ENCODE data around the gene NME9.

NME9 gene

DNA sequence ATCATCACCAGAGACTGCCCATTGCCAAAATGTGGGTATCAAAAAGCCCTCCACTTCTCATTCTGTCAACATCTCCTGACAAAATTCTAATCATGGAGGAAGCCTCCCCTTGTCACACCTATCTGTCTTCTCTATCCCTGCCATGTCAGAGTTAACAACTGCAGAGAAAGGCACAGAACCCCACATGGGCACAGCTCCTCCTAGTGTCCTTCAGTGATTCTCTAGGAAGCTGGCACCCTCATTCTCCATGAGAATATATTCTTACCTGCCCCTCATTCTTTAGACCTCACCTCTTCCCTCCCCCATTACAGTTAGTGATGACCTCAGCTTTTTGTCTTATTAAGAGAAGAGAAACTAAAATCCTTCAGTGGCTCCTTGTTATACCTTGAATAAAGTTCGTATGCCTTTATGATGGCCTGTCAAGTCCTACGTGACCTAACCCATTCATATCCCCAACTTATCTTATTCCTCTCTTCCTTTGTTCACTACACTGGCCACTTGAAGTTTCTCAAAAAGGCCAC, 44.6 kb downstream of the NME9 start:
- TF ChIP-seq, protein P1, sequence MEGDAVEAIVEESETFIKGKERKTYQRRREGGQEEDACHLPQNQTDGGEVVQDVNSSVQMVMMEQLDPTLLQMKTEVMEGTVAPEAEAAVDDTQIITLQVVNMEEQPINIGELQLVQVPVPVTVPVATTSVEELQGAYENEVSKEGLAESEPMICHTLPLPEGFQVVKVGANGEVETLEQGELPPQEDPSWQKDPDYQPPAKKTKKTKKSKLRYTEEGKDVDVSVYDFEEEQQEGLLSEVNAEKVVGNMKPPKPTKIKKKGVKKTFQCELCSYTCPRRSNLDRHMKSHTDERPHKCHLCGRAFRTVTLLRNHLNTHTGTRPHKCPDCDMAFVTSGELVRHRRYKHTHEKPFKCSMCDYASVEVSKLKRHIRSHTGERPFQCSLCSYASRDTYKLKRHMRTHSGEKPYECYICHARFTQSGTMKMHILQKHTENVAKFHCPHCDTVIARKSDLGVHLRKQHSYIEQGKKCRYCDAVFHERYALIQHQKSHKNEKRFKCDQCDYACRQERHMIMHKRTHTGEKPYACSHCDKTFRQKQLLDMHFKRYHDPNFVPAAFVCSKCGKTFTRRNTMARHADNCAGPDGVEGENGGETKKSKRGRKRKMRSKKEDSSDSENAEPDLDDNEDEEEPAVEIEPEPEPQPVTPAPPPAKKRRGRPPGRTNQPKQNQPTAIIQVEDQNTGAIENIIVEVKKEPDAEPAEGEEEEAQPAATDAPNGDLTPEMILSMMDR (IDR thresholded peaks at IDR 0.05; ENCODE audit: borderline replicate concordance, insufficient read depth, low read depth, low read length): no peak
- H3K4me3 ChIP-seq (ENCODE audit: low read depth, low read length): no peak overlapping the region

DNA sequence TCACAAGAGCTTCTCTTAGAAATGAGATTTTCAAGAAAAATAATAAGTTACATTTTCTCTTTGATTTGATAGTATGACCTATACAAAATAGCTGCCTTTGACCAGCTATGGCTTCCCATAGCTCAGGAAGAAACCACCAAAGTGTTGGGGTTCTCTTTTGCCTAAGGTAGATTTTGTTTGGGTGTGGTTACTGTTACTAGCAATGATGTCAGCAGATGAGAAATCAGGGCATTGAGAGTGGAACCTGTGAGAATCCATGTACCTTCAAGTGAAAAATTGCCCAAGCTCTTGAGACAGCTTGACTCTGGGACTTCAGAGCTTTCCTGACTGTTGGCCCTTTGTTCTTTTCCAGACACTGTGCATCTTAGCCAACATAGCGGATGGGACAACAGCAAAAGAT, 45.6 kb downstream of the NME9 start:
- TF ChIP-seq, protein P1 (IDR thresholded peaks at IDR 0.05; ENCODE audit: borderline replicate concordance, insufficient read depth, low read depth, low read length): no peak
- H3K4me3 ChIP-seq (ENCODE audit: low read depth, low read length): no peak overlapping the region

DNA sequence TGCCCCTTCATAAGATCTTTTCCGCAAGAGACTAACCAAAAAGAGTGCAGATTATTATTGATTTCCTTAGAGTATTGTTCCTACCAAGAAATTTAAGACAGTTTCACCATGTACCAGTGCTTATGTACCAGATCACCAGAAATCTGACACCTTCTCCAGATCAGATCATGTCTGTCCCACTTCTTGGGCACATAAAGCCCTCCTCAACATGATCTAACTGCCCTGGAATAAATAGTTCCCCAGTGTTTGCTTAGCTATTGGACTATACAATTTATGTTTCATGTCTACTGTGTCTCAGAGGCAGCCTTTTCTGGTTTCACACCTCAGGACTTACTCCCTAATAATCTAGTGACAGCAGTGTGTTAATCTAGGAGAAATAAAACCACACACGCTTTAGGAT, 46.8 kb downstream of the NME9 start:
- TF ChIP-seq, protein P1 (IDR thresholded peaks at IDR 0.05; ENCODE audit: borderline replicate concordance, insufficient read depth, low read depth, low read length): no peak
- H3K4me3 ChIP-seq (ENCODE audit: low read depth, low read length): no peak overlapping the region

DNA sequence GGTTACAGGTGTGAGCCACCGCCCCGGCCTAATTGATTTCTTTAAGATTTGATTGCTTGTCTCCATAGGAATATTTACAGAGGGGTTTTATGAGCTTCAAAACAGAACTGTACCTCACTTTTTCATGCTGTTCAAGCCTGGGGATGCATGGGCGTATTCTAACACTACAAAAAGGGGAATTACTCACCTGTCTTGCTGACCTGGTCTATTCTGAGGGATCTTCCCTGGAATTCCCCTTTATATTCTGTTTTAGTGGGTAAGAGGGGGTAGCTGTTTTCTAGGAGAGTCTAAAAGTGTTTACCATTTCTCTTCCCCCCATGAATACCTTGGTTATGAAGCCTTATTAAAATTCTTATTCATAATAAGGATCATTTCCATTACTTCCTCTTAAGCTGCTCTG, 48.1 kb downstream of the NME9 start:
- no peak overlapping the region for H3K4me3 ChIP-seq (ENCODE audit: low read depth, low read length)
- TF ChIP-seq, protein P1 (IDR thresholded peaks at IDR 0.05; ENCODE audit: borderline replicate concordance, insufficient read depth, low read depth, low read length): no peak

DNA sequence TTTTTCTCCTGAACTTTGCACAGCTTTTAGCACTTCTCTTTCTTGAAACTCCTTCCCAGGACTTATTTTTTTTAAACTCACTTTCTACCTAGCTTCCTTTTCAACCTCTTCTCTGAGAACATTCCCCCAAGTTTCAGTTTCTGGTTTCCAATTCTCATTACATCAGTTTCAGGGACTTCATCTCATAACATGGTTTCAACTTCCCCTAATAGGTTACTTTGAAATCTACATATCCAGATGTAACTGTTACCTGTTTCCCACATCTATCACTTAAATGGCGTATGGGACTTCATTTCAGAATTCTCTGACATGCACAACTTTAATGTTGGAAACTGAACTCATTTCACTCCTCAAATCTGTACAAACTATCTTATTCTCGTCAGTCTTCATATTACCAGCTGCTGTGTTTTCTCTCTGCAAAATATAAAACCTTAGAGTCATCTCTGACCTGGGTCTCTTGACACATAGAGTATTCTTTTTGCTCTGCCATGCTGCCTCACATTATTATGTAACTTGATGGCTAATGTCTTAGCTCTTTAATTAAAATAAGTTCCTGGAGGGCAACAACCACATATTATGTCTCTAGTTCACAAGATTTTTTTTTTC, 58.4 kb downstream of the NME9 start:
- no peak overlapping the region for H3K4me3 ChIP-seq (ENCODE audit: low read depth, low read length)
- TF ChIP-seq, protein P1 (IDR thresholded peaks at IDR 0.05; ENCODE audit: borderline replicate concordance, insufficient read depth, low read depth, low read length): no peak

DNA sequence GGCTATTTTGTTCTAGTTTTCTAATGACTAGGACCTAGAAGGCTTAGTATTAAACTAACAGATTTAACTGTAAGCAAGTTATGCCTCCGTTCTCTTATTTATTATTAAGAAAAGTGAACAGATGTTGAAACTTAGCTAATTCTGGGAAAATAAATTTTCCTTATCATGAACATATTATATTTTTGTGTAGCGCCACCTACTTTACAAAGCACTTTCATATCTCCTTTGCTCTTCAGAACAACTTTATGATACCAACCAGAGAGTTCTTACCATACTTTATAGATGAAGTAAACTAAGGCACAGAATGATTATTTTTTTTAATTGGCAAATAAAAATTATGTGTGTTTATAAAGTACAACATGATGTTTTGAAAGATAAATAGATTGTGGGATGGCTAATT, 59.4 kb downstream of the NME9 start:
- TF ChIP-seq, protein P1 (IDR thresholded peaks at IDR 0.05; ENCODE audit: borderline replicate concordance, insufficient read depth, low read depth, low read length): no peak
- no peak overlapping the region for H3K4me3 ChIP-seq (ENCODE audit: low read depth, low read length)

DNA sequence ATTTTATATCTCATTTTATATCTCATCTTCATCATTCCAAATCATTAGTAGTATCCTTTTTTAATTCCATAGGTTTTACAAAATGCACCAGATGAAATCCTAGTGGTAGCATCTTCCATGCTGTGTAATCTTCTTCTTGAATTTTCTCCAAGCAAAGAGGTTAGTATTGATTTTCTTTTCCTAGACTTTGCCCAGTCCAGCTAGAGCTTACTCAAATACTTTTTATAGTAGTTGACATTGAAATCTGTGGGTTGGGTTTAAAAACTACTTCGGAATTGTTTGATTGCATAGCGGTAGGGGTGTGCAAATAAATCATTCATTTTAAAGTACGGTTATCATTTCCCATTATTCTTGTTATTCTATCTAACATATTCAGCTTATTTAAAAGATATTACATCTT, 62.6 kb downstream of the NME9 start:
- TF ChIP-seq, protein P1 (IDR thresholded peaks at IDR 0.05; ENCODE audit: borderline replicate concordance, insufficient read depth, low read depth, low read length): no peak
- H3K4me3 ChIP-seq (ENCODE audit: low read depth, low read length): no peak overlapping the region

Data from GM12875 (cell line).